ENCODE results near the gene ASAP2. TPM values are rescaled to one million over a fixed set of nuclear protein-coding genes. Genes with fewer than 3 reads are reported as not detected.
A peak's percentile ranks its signal among the peaks of the same experiment; 100 is the strongest.

The ASAP2 gene
- total RNA-seq, 4 donors from 2014 or later, result 33.2 to 62.1 (median 54.5) TPM

DNA sequence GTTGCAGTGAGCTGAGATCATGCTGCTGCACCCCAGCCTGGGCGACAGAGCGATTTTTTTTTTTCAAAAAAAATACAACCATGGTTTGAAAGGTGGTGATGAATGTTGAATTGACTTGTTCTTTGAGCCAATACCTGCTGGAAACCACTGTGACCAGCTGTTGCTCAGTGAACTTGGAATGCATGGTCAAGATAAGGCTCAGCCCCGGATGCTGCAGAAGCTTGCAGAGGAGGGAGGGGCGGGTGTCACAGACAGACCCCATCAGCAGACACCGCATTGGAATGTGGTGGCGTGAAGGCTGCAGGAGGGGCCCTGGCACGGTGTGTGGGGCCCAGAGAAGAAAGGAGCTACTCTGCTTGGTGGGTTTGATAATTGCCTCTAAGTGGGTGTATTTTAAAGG is 125.1 kb downstream of the ASAP2 start:
- in situ Hi-C loops (cut with MboI; ENCODE audit: low pct_ligation_motif_present in 1 of 4, low pct_unique_long_range_greater_than_20kb in 1 of 4, low sequenced_read_pairs in 3 of 4), result loop anchor here in 3 of 4 donors (25.0 kb wide), 3 partner anchors 119 to 169 kb away; partner anchors contain the start of gene ASAP2 (in 1 of the 3)

DNA sequence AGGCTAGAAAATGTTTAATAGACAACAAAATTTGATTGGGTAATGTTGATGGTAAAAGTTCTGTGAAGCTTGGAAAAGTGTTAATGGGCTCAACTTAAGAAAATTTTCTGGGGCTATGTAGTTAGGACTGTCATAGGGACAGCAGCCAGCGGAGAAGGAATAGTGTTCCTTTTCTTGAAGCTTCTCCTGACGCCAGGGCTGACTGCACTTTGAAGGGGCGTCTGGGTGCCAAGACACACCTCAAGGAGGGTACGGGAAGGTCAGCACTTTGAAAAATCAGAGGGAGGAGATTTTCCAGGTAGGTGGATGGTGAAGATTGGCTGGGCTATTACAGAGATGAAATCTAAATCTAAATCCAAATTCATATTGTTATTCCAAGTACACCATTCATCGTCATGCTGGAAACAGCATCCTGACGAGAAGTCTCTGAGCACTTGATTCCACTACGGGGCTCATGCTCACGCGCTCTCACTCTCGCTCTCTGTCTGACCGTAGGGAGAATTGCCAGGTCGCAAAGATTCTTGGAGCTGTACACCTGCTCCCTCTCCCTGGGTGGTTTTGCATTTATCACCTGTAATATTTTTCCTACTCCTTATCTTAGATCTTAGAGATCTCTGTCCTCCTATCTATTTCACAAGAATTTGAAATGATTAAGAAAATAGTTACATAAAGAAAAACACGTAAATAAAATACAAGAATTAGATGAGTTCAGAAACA is 125.7 kb downstream of the ASAP2 start:
- intact Hi-C loops (cut with DNase I; ENCODE audit: low total_unique reads) (loop anchor here (5.0 kb wide), 1 partner anchor 125 kb away; the partner anchor contains the start of gene ASAP2), in situ Hi-C loops (cut with MboI; ENCODE audit: low pct_ligation_motif_present in 1 of 4, low pct_unique_long_range_greater_than_20kb in 1 of 4, low sequenced_read_pairs in 3 of 4) (loop anchor here in 3 of 4 donors (25.0 kb wide), 3 partner anchors 120 to 170 kb away; partner anchors contain the start of gene ASAP2 (in 1 of the 3))
- no peaks in the 10 kb centered on the region for H3K36me3 ChIP-seq
- H3K9me3 ChIP-seq, result no peaks in the 10 kb centered on the region
- H3K27ac ChIP-seq, result no peak overlapping the region
- peaks cover 20 to 72% (median 22%) of the 10 kb centered on the region in 4 donors for H3K4me1 ChIP-seq
- WGBS, 2 donors (ENCODE audit: low coverage in 1 of 2), result 85 to 100% methylated on average over 8 to 13 of the region's 13 CpGs
- H3K4me3 ChIP-seq, result no peak overlapping the region
- no peak for DNase-seq
- no peaks in the 10 kb centered on the region for H3K27me3 ChIP-seq
- TF ChIP-seq POLR2A (IDR thresholded peaks at IDR 0.05) (no peak), EP300 (IDR thresholded peaks at IDR 0.05; ENCODE audit: low read depth) (no peak), POLR2AphosphoS5 (IDR thresholded peaks at IDR 0.05) (no peak)
- TF ChIP-seq, protein P1, sequence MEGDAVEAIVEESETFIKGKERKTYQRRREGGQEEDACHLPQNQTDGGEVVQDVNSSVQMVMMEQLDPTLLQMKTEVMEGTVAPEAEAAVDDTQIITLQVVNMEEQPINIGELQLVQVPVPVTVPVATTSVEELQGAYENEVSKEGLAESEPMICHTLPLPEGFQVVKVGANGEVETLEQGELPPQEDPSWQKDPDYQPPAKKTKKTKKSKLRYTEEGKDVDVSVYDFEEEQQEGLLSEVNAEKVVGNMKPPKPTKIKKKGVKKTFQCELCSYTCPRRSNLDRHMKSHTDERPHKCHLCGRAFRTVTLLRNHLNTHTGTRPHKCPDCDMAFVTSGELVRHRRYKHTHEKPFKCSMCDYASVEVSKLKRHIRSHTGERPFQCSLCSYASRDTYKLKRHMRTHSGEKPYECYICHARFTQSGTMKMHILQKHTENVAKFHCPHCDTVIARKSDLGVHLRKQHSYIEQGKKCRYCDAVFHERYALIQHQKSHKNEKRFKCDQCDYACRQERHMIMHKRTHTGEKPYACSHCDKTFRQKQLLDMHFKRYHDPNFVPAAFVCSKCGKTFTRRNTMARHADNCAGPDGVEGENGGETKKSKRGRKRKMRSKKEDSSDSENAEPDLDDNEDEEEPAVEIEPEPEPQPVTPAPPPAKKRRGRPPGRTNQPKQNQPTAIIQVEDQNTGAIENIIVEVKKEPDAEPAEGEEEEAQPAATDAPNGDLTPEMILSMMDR (IDR thresholded peaks at IDR 0.05), result no peak

More for the DNA sequence above, 125.1 kb downstream of the ASAP2 start:
- H3K4me3 ChIP-seq, result no peak overlapping the region
- TF ChIP-seq EP300 (IDR thresholded peaks at IDR 0.05; ENCODE audit: low read depth) (no peak), POLR2A (IDR thresholded peaks at IDR 0.05) (no peak), POLR2AphosphoS5 (IDR thresholded peaks at IDR 0.05) (no peak)
- TF ChIP-seq, protein P1 (IDR thresholded peaks at IDR 0.05), result no peak
- H3K9me3 ChIP-seq, result no peaks in the 10 kb centered on the region
- H3K36me3 ChIP-seq, result no peaks in the 10 kb centered on the region
- DNase-seq, result no peak
- 83 to 92% methylated on average over 4 to 7 of the region's 7 CpGs for WGBS, 2 donors (ENCODE audit: low coverage in 1 of 2)
- H3K27me3 ChIP-seq, result no peaks in the 10 kb centered on the region
- H3K27ac ChIP-seq, result no peak overlapping the region
- H3K4me1 ChIP-seq, result peaks cover 14 to 70% (median 17%) of the 10 kb centered on the region in 4 donors
- intact Hi-C loops (cut with DNase I; ENCODE audit: low total_unique reads), result loop anchor here (5.0 kb wide), 1 partner anchor 124 kb away; the partner anchor contains the start of gene ASAP2

DNA sequence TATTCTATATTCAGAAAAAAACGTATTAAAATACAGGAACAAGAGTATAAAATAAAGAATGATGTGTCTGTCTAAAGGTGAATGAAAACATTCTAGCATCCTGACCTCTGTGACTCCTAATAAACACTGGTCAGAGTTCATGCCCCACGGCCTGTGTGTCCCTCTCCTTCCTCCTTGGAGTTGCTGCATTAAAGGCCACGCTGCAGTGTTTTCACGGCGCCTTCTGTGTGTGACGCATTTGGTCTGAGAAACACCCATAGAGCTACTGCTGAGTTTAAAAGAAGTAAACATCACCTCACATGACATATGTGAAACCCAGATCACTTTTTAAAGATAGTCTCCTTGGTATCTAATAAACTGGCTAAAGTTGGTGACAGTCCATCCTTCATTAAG is 126.2 kb downstream of the ASAP2 start:
- H3K27ac ChIP-seq, result peak overlapping the region in 3 of 4 donors; percentile 52 to 87 (median 85)
- 79 to 81% methylated on average over 6 of the region's 6 CpGs for WGBS, 2 donors (ENCODE audit: low coverage in 1 of 2)
- H3K4me3 ChIP-seq, result no peak overlapping the region
- no peak for DNase-seq
- intact Hi-C loops (cut with DNase I; ENCODE audit: low total_unique reads), result loop anchor here (5.0 kb wide), 1 partner anchor 126 kb away; the partner anchor contains the start of gene ASAP2
- H3K27me3 ChIP-seq, result no peaks in the 10 kb centered on the region
- TF ChIP-seq POLR2AphosphoS5 (IDR thresholded peaks at IDR 0.05) (no peak), EP300 (IDR thresholded peaks at IDR 0.05; ENCODE audit: low read depth) (no peak), POLR2A (IDR thresholded peaks at IDR 0.05) (no peak)
- TF ChIP-seq, protein P1 (IDR thresholded peaks at IDR 0.05), result no peak
- no peaks in the 10 kb centered on the region for H3K36me3 ChIP-seq
- no peaks in the 10 kb centered on the region for H3K9me3 ChIP-seq
- H3K4me1 ChIP-seq, result peaks cover 24 to 77% (median 27%) of the 10 kb centered on the region in 4 donors
- in situ Hi-C loops (cut with MboI; ENCODE audit: low pct_ligation_motif_present in 1 of 4, low pct_unique_long_range_greater_than_20kb in 1 of 4, low sequenced_read_pairs in 3 of 4), result loop anchor here in 3 of 4 donors (25.0 kb wide), 3 partner anchors 121 to 171 kb away; partner anchors contain the start of gene ASAP2 (in 1 of the 3)

DNA sequence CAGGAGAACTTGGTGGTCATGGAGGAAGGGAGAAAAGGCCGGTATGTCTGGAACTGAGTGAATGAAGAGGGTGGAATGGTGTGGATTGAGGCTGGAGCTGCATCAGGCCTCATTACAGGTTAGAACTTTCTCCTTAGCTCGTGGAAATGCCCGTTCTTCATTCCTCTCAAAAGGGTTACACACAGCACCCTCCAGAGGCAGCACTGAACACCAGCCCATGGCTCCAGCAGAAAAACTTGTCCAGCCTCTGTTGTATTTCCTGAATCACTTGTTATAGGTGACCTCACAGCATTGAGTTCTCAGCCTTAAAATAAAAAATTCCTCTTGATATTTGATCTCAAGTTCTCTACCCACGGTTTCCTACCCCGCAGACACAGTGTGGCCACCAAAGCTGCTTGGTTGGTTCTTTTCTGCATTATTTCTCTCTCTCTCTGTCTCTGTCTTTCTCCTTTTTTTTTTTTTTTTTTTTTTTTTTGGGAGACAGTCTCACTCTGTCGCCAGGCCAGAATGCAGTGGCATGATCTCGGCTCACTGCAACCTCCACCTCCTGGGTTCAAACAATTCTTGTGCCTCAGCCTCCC is 127.1 kb downstream of the ASAP2 start:
- intact Hi-C loops (cut with DNase I; ENCODE audit: low total_unique reads), result loop anchor here (5.0 kb wide), 1 partner anchor 126 kb away; the partner anchor contains the start of gene ASAP2
- Histone ChIP-seq H3K27me3 (no peaks in the 10 kb centered on the region), H3K4me3 (no peak overlapping the region), H3K27ac (peak overlapping the region; percentile 52 to 87 (median 84)), H3K4me1 (peaks cover 24 to 79% (median 27%) of the 10 kb centered on the region in 4 donors), H3K9me3 (no peaks in the 10 kb centered on the region), H3K36me3 (no peaks in the 10 kb centered on the region)
- peak; percentile 72 for DNase-seq
- TF ChIP-seq POLR2A (IDR thresholded peaks at IDR 0.05) (no peak), EP300 (IDR thresholded peaks at IDR 0.05; ENCODE audit: low read depth) (no peak), POLR2AphosphoS5 (IDR thresholded peaks at IDR 0.05) (peak in 2 of 3 donors; percentile 11 to 48)
- TF ChIP-seq, protein P1 (IDR thresholded peaks at IDR 0.05), result peak; percentile 57 to 78 (median 67)
- 37 to 49% methylated on average over 4 to 7 of the region's 7 CpGs for WGBS, 2 donors (ENCODE audit: low coverage in 1 of 2)
- in situ Hi-C loops (cut with MboI; ENCODE audit: low pct_ligation_motif_present in 1 of 4, low pct_unique_long_range_greater_than_20kb in 1 of 4, low sequenced_read_pairs in 3 of 4), result loop anchor here in 3 of 4 donors (25.0 kb wide), 3 partner anchors 121 to 171 kb away; partner anchors contain the start of gene ASAP2 (in 1 of the 3)

Data from transverse colon (tissue), 4 donors.